H1 (cell line): Measurements from ENCODE around the gene SPIRE1. TPM values are rescaled to one million over a fixed set of nuclear protein-coding genes. Genes with fewer than 3 reads are reported as not detected.

Source experiments
- CTCF ChIA-PET: fragments of 300-600 bp; sonication (Branson Sonifier 250); formaldehyde crosslinking; loops from one replicate; lab custom pipeline; 2021; ENCODE audit not compliant: partially characterized antibody; lab: Charles Lee
- POLR2A ChIA-PET: fragments of 300-600 bp; sonication (Branson Sonifier 250); formaldehyde crosslinking; loops from one replicate; lab custom pipeline; 2021; ENCODE audit warnings: inconsistent platforms; ENCODE audit not compliant: partially characterized antibody; lab: Charles Lee
- DNase-seq, 2 experiments: peaks; one replicate each; pipeline versions ENCODE4 v3.0.0 to v3.0.0-alpha.2; 2010 to 2022; ENCODE audit warnings: low spot score in 2 of 2, low read depth in 1 of 2, mixed read lengths in 1 of 2
- FAIRE-seq: peaks from 2 replicates; lab custom pipeline; 2011; peaks lifted over from hg19 to GRCh38; lab: Jason Lieb, UNC
- H2AFZ ChIP-seq: 2 replicates; pipeline ENCODE4 v1.8.1; 2012; ENCODE audit warnings: low read length, inconsistent platforms
- H2AK5ac ChIP-seq: 2 replicates; pipeline ENCODE4 v1.6.1; 2013; ENCODE audit warnings: low read depth, low read length
- H2BK120ac ChIP-seq: replicated peaks from 2 replicates; pipeline ENCODE3; 2013; ENCODE audit warnings: low read depth, low read length, inconsistent platforms
- H2BK12ac ChIP-seq: 2 replicates; pipeline ENCODE4 v1.6.1; 2013; ENCODE audit warnings: low read depth, low read length
- H2BK15ac ChIP-seq: 2 replicates; pipeline ENCODE4 v1.6.1; 2013; ENCODE audit warnings: low read length
- H2BK20ac ChIP-seq: 2 replicates; pipeline ENCODE4 v1.6.1; 2013; ENCODE audit warnings: low read length
- H2BK5ac ChIP-seq: 2 replicates; pipeline ENCODE4 v1.6.1; 2013; ENCODE audit warnings: low read depth, low read length
- H3K14ac ChIP-seq: 2 replicates; pipeline ENCODE4 v1.6.1; 2013; ENCODE audit warnings: inconsistent platforms; ENCODE audit not compliant: insufficient read length
- H3K18ac ChIP-seq: 2 replicates; pipeline ENCODE4 v1.6.1; 2013; ENCODE audit warnings: low read length; ENCODE audit errors: extremely low read depth
- H3K23ac ChIP-seq: 2 replicates; pipeline ENCODE4 v1.6.1; 2013; ENCODE audit warnings: inconsistent platforms; ENCODE audit not compliant: insufficient read length
- H3K23me2 ChIP-seq: 2 replicates; pipeline ENCODE4 v1.6.1; 2013; ENCODE audit warnings: low read depth, low read length
- H3K27ac ChIP-seq: 2 replicates; pipeline ENCODE4 v1.6.1; 2011; ENCODE audit warnings: low read depth, low read length, inconsistent platforms
- H3K27me3 ChIP-seq, 4 experiments: replicated peaks in 1 of 4; 1 replicate in 1 of 4; 2 replicates in 3 of 4; pipeline versions ENCODE4 v1.6.1 to v1.8.1; 2011 to 2013; ENCODE audit warnings: low read length in 3 of 4, mild to moderate bottlenecking in 3 of 4, inconsistent platforms in 2 of 4, mixed read lengths in 2 of 4, moderate library complexity in 1 of 4; ENCODE audit not compliant: control insufficient read depth in 3 of 4, insufficient read depth in 3 of 4; ENCODE audit errors: extremely low read depth in 1 of 4
- H3K36me3 ChIP-seq, 4 experiments: 2 replicates each; pipeline versions ENCODE4 v1.6.1 to v1.8.1; 2011 to 2013; ENCODE audit warnings: mild to moderate bottlenecking in 4 of 4, low read length in 3 of 4, moderate library complexity in 2 of 4, control low read depth in 1 of 4, inconsistent platforms in 1 of 4; ENCODE audit not compliant: insufficient read depth in 4 of 4, control insufficient read depth in 2 of 4
- H3K4ac ChIP-seq: replicated peaks from 2 replicates; pipeline ENCODE3; 2013; ENCODE audit warnings: low read length, low read depth, mixed read lengths, inconsistent platforms; ENCODE audit not compliant: insufficient read length
- H3K4me1 ChIP-seq, 4 experiments: replicated peaks in 1 of 4; 1 replicate in 1 of 4; 2 replicates in 3 of 4; pipeline versions ENCODE4 v1.6.1 to v1.8.1; 2011 to 2013; ENCODE audit warnings: low read length in 3 of 4, inconsistent platforms in 2 of 4, mixed read lengths in 1 of 4; ENCODE audit not compliant: insufficient read depth in 4 of 4, control insufficient read depth in 3 of 4
- H3K4me2 ChIP-seq, 2 experiments: 2 replicates each; pipeline versions ENCODE4 v1.6.1 to v1.8.1; 2011 to 2013; ENCODE audit warnings: low read depth in 2 of 2, low read length in 2 of 2, control low read depth in 1 of 2, inconsistent platforms in 1 of 2, mild to moderate bottlenecking in 1 of 2; ENCODE audit not compliant: insufficient read depth in 1 of 2
- H3K4me3 ChIP-seq, 4 experiments: fragments of 200-600, 300-600 bp in 1 of 4; sonication (generic), shearing (Covaris generic), sonication (Bioruptor Twin) in 1 of 4; 2 replicates each; pipeline versions ENCODE4 v1.5.1 to v1.8.1; 2011 to 2016; ENCODE audit warnings: low read length in 4 of 4, low read depth in 3 of 4, control low read depth in 2 of 4, inconsistent platforms in 2 of 4, mild to moderate bottlenecking in 2 of 4, mixed read lengths in 1 of 4, moderate library complexity in 1 of 4; ENCODE audit not compliant: insufficient read depth in 2 of 4; ENCODE audit errors: extremely low read depth in 1 of 4
- H3K56ac ChIP-seq: replicated peaks from 2 replicates; pipeline ENCODE3; 2013; ENCODE audit warnings: low read depth, mild to moderate bottlenecking, mixed read lengths, low read length, inconsistent platforms; ENCODE audit not compliant: insufficient read length
- H3K79me1 ChIP-seq: 2 replicates; pipeline ENCODE4 v1.6.1; 2013; ENCODE audit warnings: low read depth, low read length, control low read depth
- H3K79me2 ChIP-seq, 2 experiments: 2 replicates each; pipeline versions ENCODE4 v1.6.1 to v1.8.1; 2012 to 2013; ENCODE audit warnings: low read length in 2 of 2, mild to moderate bottlenecking in 2 of 2, inconsistent platforms in 1 of 2; ENCODE audit not compliant: insufficient read depth in 2 of 2, control insufficient read depth in 1 of 2
- H3K9ac ChIP-seq, 4 experiments: replicated peaks in 1 of 4; 1 replicate in 1 of 4; 2 replicates in 3 of 4; pipeline versions ENCODE4 v1.6.1 to v1.8.1; 2011 to 2013; ENCODE audit warnings: low read depth in 3 of 4, low read length in 3 of 4, control low read depth in 2 of 4, mild to moderate bottlenecking in 2 of 4, moderate library complexity in 2 of 4, inconsistent platforms in 1 of 4; ENCODE audit errors: extremely low read depth in 1 of 4
- H3K9me3 ChIP-seq, 2 experiments: 2 replicates each; pipeline versions ENCODE4 v1.6.1 to v1.8.1; 2012 to 2013; ENCODE audit warnings: mild to moderate bottlenecking in 2 of 2, moderate library complexity in 2 of 2, control low read depth in 1 of 2, inconsistent platforms in 1 of 2, low read depth in 1 of 2, low read length in 1 of 2, mixed read lengths in 1 of 2; ENCODE audit not compliant: insufficient read depth in 2 of 2
- H4K20me1 ChIP-seq, 2 experiments: replicated peaks in 1 of 2; 2 replicates each; pipeline versions ENCODE3 to v1.8.1; 2011 to 2013; ENCODE audit warnings: inconsistent platforms in 2 of 2, low read length in 2 of 2, mild to moderate bottlenecking in 1 of 2; ENCODE audit not compliant: insufficient read depth in 2 of 2, control insufficient read depth in 1 of 2
- H4K5ac ChIP-seq: 2 replicates; pipeline ENCODE4 v1.6.1; 2013; ENCODE audit warnings: low read length, low read depth, mixed read lengths, inconsistent platforms; ENCODE audit not compliant: insufficient read length
- H4K8ac ChIP-seq: 2 replicates; pipeline ENCODE4 v1.8.0; 2013; ENCODE audit warnings: mild to moderate bottlenecking, moderate library complexity, low read length, inconsistent platforms; ENCODE audit not compliant: insufficient read depth; ENCODE audit errors: extremely low read depth
- H4K91ac ChIP-seq: replicated peaks from 2 replicates; pipeline ENCODE3; 2013; ENCODE audit warnings: low read length, mixed read lengths, inconsistent platforms; ENCODE audit not compliant: insufficient read length
- CTCF ChIP-seq, 3 experiments: IDR thresholded peaks; 1 replicate in 2 of 3; 2 replicates in 1 of 3; pipeline versions ENCODE4 v1.5.1 to v1.6.1; 2011; ENCODE audit warnings: low read length in 3 of 3, mild to moderate bottlenecking in 3 of 3, inconsistent platforms in 2 of 3, low read depth in 1 of 3, moderate library complexity in 1 of 3; ENCODE audit not compliant: insufficient read depth in 1 of 3; ENCODE audit errors: control extremely low read depth in 1 of 3
- JUN ChIP-seq: IDR thresholded peaks from 2 replicates; pipeline ENCODE4 v1.6.1; 2011; ENCODE audit warnings: low read depth, mild to moderate bottlenecking, improper control_type of control experiment, low read length
- RAD21 ChIP-seq, 2 experiments: IDR thresholded peaks in 1 of 2; conservative IDR thresholded peaks in 1 of 2; 2 replicates each; pipeline ENCODE4 v1.6.1; 2011; ENCODE audit warnings: low read depth in 2 of 2, low read length in 2 of 2, improper control_type of control experiment in 1 of 2, inconsistent platforms in 1 of 2, mild to moderate bottlenecking in 1 of 2, moderate library complexity in 1 of 2
- WGBS, 2 experiments: shearing (Covaris generic) in 1 of 2; methylation state at CpG; one replicate each; pipeline versions ENCODE4 v1.1.6 to v1.1.7; 2013 to 2015; ENCODE audit warnings: low lambda C conversion rate in 2 of 2, mixed read lengths in 2 of 2, inconsistent platforms in 1 of 2, low coverage in 1 of 2, missing lambda C conversion rate in 1 of 2; ENCODE audit not compliant: insufficient replicate concordance in 2 of 2, insufficient coverage in 1 of 2, insufficient read length in 1 of 2; ENCODE audit errors: extremely low coverage in 1 of 2, missing lambda C conversion rate in 1 of 2; 5-methylcytosine and 5-hydroxymethylcytosine counted together
- polyA plus RNA-seq, 7 experiments: library from polyadenylated mRNA; depleted of rRNA in 3 of 7; stranded (reverse) in 5 of 7; unstranded in 2 of 7; fragments of >200 nt in 5 of 7; fragments of 200-250 nt in 2 of 7; gene quantifications; 1 replicate in 5 of 7; 2 replicates in 1 of 7; 4 replicates in 1 of 7; pipeline versions ENCODE4 v1.2.1 to v1.2.3, GENCODE V29; 2011 to 2013; ENCODE audit warnings: missing spikeins in 2 of 7, mixed read lengths in 2 of 7
- total RNA-seq: library from RNA; stranded (reverse); fragmentation: NEBNext Ultra II Directional; extraction: Animal tissue kit (Norgen Biotek cat#: 25700); gene quantifications from 2 replicates; pipeline ENCODE4 v1.2.1, GENCODE V29; 2021

Gene SPIRE1
- total and polyA plus RNA-seq, 2 of the 8 experiments (the other 6 are each of a cell fraction or from before 2014, with no cell fraction given), result 6.0 to 21.5 TPM

GRCh38 chr18:12531749-12532148 is 126.2 kb downstream of the SPIRE1 start:
- no peak overlapping the region for H2BK5ac ChIP-seq
- no peak overlapping the region for H3K14ac ChIP-seq
- H3K79me2 ChIP-seq, result no peaks in the 10 kb centered on the region
- no peak overlapping the region for H2BK15ac ChIP-seq
- POLR2A ChIA-PET, result no interaction called here
- H3K9me3 ChIP-seq, result no peaks in the 10 kb centered on the region
- no peak overlapping the region for H2AFZ ChIP-seq
- H4K8ac ChIP-seq, result no peak overlapping the region
- no peak overlapping the region for H3K23ac ChIP-seq
- H2BK120ac ChIP-seq, result no peak overlapping the region
- H3K27me3 ChIP-seq, result no peaks in the 10 kb centered on the region
- no peak overlapping the region for H3K56ac ChIP-seq
- H3K4ac ChIP-seq, result no peak overlapping the region
- CTCF ChIA-PET, result interaction anchor here (0.6 to 2.5 kb wide), 6 partner anchors 8 to 139 kb away, joined by 3 to 11 read pairs (median 3); no protein-coding TSS in a partner anchor
- no peak overlapping the region for H3K4me3 ChIP-seq
- H2BK12ac ChIP-seq, result no peak overlapping the region
- no peak overlapping the region for H4K5ac ChIP-seq
- 95% methylated on average over 1 of the region's 1 CpG; no CpG with 5 or more reads in 1 of the 2 experiments for WGBS, 2 experiments
- no peak overlapping the region for H3K27ac ChIP-seq
- peak; percentile 12 to 37; a peak in 2 of 4 replicates for TF ChIP-seq RAD21 (IDR thresholded peaks at IDR 0.05 in 1 of 2, conservative IDR thresholded peaks at IDR 0.05 in 1 of 2; ENCODE audit: low read depth in 2 of 2, low read length in 2 of 2)
- peak in 2 of 3 experiments; percentile 19 to 26; a peak in 2 of 4 replicates for TF ChIP-seq CTCF (IDR thresholded peaks at IDR 0.05; ENCODE audit: control extremely low read depth in 1 of 3, insufficient read depth in 1 of 3, low read depth in 1 of 3, low read length in 3 of 3)
- no peak for TF ChIP-seq JUN
- H3K18ac ChIP-seq, result no peak overlapping the region
- H3K79me1 ChIP-seq, result no peaks in the 10 kb centered on the region
- no peaks in the 10 kb centered on the region; the same call in 1 of the 2 replicates for H3K23me2 ChIP-seq
- FAIRE-seq (no peak), DNase-seq (no peak)
- H2AK5ac ChIP-seq, result no peak overlapping the region
- H3K4me1 ChIP-seq, result no peaks in the 10 kb centered on the region
- H2BK20ac ChIP-seq, result no peak overlapping the region
- no peak overlapping the region for H3K9ac ChIP-seq
- H4K20me1 ChIP-seq, result no peaks in the 10 kb centered on the region
- no peak overlapping the region for H4K91ac ChIP-seq
- no peak overlapping the region for H3K4me2 ChIP-seq
- no peaks in the 10 kb centered on the region for H3K36me3 ChIP-seq
